GM12878 (cell line): ENCODE results near the gene PRR22. TPM values are rescaled to one million over a fixed set of nuclear protein-coding genes. Genes with fewer than 3 reads are reported as not detected.

ENCODE experiments used
- ATAC-seq: fragments of 200-7000 bp; cut with Tn5 transposase; 3 replicates; pipeline ENCODE4 v1.9.1; 2020; ENCODE audit warnings: mild to moderate bottlenecking, moderate library complexity
- BruUV-seq: library from RNA; stranded (reverse); fragments of 400-500 nt; replicated peaks from 2 replicates; lab custom pipeline; 2021; lab: Mats Ljungman, UMichigan
- CTCF ChIA-PET: fragments of 300-600 bp; sonication (Branson Sonifier 250); formaldehyde crosslinking; extraction: SDS; loops from one replicate; lab custom pipeline; 2021; ENCODE audit warnings: inconsistent platforms; lab: Yijun Ruan, JAX
- POLR2A ChIA-PET: fragments of 350-600 bp; formaldehyde crosslinking; extraction: SDS; loops from one replicate; lab custom pipeline; 2021; ENCODE audit warnings: inconsistent platforms; lab: Charles Lee
- RAD21 ChIA-PET: fragments of 300-600 bp; sonication (Branson Sonifier 250); formaldehyde crosslinking; loops from one replicate; lab custom pipeline; 2023; ENCODE audit warnings: antibody characterized with exemption; ENCODE audit not compliant: unreplicated experiment; lab: Charles Lee
- SMC1A ChIA-PET: fragments of 300-600 bp; sonication (Branson Sonifier 250); formaldehyde crosslinking; loops from one replicate; lab custom pipeline; 2023; ENCODE audit not compliant: unreplicated experiment, uncharacterized antibody; lab: Charles Lee
- DNase-seq: peaks from one replicate; pipeline ENCODE4 v3.0.0-alpha.2; 2011; ENCODE audit warnings: low read depth, low spot score
- FAIRE-seq: peaks from 3 replicates; lab custom pipeline; 2011; peaks lifted over from hg19 to GRCh38; lab: Jason Lieb, UNC
- H2AFZ ChIP-seq: 2 replicates; pipeline ENCODE4 v1.6.0; 2011; ENCODE audit warnings: low read depth, low read length, control low read depth; ENCODE audit not compliant: control insufficient read depth
- H3K27ac ChIP-seq: 2 replicates; pipeline ENCODE4 v1.5.1; 2011; ENCODE audit warnings: control low read depth; ENCODE audit not compliant: control insufficient read depth, insufficient read depth
- H3K27me3 ChIP-seq, 2 experiments: replicated peaks in 1 of 2; 2 replicates each; pipeline versions ENCODE4 v1.6.0 to v1.6.1; 2011; ENCODE audit warnings: low read length in 1 of 2; ENCODE audit not compliant: control insufficient read depth in 2 of 2, insufficient read depth in 2 of 2
- H3K36me3 ChIP-seq, 2 experiments: 2 replicates each; pipeline ENCODE4 v1.5.1; 2011; ENCODE audit warnings: low read length in 1 of 2; ENCODE audit not compliant: control insufficient read depth in 2 of 2, insufficient read depth in 2 of 2
- H3K4me1 ChIP-seq: 2 replicates; pipeline ENCODE4 v1.6.1; 2011; ENCODE audit warnings: mild to moderate bottlenecking, low read length, moderate library complexity, mixed read lengths; ENCODE audit not compliant: control insufficient read depth, insufficient read depth
- H3K4me2 ChIP-seq: 2 replicates; pipeline ENCODE4 v1.6.0; 2011; ENCODE audit warnings: control low read depth; ENCODE audit not compliant: control insufficient read depth, insufficient read depth
- H3K4me3 ChIP-seq: fragments of 200-600 bp; sonication (generic); 2 replicates; pipeline ENCODE4 v1.5.1; 2016
- H3K79me2 ChIP-seq: 2 replicates; pipeline ENCODE4 v1.6.0; 2011; ENCODE audit warnings: low read length; ENCODE audit not compliant: control insufficient read depth, insufficient read depth
- H3K9ac ChIP-seq: 2 replicates; pipeline ENCODE4 v1.8.0; 2011; ENCODE audit warnings: low read length, control low read depth, mixed read lengths; ENCODE audit not compliant: control insufficient read depth, insufficient read depth
- H3K9me3 ChIP-seq: replicated peaks from 3 replicates; pipeline ENCODE4 v1.5.1; 2011; ENCODE audit warnings: mild to moderate bottlenecking, low read length; ENCODE audit not compliant: control insufficient read depth, insufficient read depth
- H4K20me1 ChIP-seq: 2 replicates; pipeline ENCODE4 v1.6.0; 2011; ENCODE audit not compliant: control insufficient read depth, insufficient read depth
- BACH1 ChIP-seq: fragments of 450-650 bp; IDR thresholded peaks from 2 replicates; pipeline ENCODE4 v1.6.1; 2017; ENCODE audit warnings: mild to moderate bottlenecking, borderline replicate concordance
- CBFB ChIP-seq: IDR thresholded peaks from 2 replicates; pipeline ENCODE4 v1.6.1; 2016; ENCODE audit warnings: antibody characterized with exemption, low read depth
- CREM ChIP-seq: IDR thresholded peaks from 2 replicates; pipeline ENCODE4 v1.6.1; 2014; ENCODE audit warnings: antibody characterized with exemption, low read depth
- EZH2 ChIP-seq: IDR thresholded peaks from 2 replicates; pipeline ENCODE4 v1.6.1; 2012; ENCODE audit warnings: low read depth, mild to moderate bottlenecking, control low read depth, inconsistent platforms, low read length, borderline replicate concordance; ENCODE audit not compliant: control insufficient read depth
- MYB ChIP-seq: fragments of 150-350 bp; IDR thresholded peaks from 2 replicates; pipeline ENCODE4 v1.6.1; 2014; ENCODE audit warnings: mild to moderate bottlenecking, low read depth, low read length, borderline replicate concordance
- SREBF2 ChIP-seq: IDR thresholded peaks from 2 replicates; pipeline ENCODE4 v1.6.1; 2012; ENCODE audit warnings: mild to moderate bottlenecking, low read length
- ZNF207 ChIP-seq: fragments of 450-650 bp; IDR thresholded peaks from 2 replicates; pipeline ENCODE4 v1.6.1; 2014; ENCODE audit warnings: antibody characterized with exemption, mild to moderate bottlenecking, borderline replicate concordance
- ZZZ3 ChIP-seq: IDR thresholded peaks from 2 replicates; pipeline ENCODE4 v1.6.1; 2011; ENCODE audit warnings: low read depth; ENCODE audit not compliant: control insufficient read depth, insufficient read length
- WGBS: methylation state at CpG from one replicate; pipeline ENCODE4 v1.1.6; 2016; ENCODE audit warnings: low lambda C conversion rate; ENCODE audit not compliant: insufficient replicate concordance, insufficient coverage; ENCODE audit errors: missing lambda C conversion rate; 5-methylcytosine and 5-hydroxymethylcytosine counted together
- in situ Hi-C: fragments of 300-500 bp; cut with MboI; formaldehyde crosslinking; loops from 9 replicates; pipeline ENCODE4 v1.14.3; 2018; ENCODE audit warnings: mixed read lengths
- intact Hi-C: fragments of 100-400 bp; cut with micrococcal nuclease; formaldehyde crosslinking; loops from one replicate; pipeline ENCODE4 v1.14.2; 2022; ENCODE audit not compliant: unreplicated experiment
- polyA plus RNA-seq, 11 experiments: library from polyadenylated mRNA; depleted of rRNA in 4 of 11; unstranded in 6 of 11; stranded (reverse) in 5 of 11; fragments of >200 nt; fragmentation: Nextera tagmentation in 4 of 11; fragmentation: Illumina TruSeq in 1 of 11; extraction: Ambion mirVana in 4 of 11; extraction: Trizol in 1 of 11; gene quantifications; 1 replicate in 1 of 11; 2 replicates in 10 of 11; pipeline versions ENCODE4 v1.2.1 to v1.2.3, GENCODE V29; 2011 to 2016; ENCODE audit warnings: inconsistent platforms in 2 of 11, missing spikeins in 2 of 11, low read depth in 1 of 11
- total RNA-seq, 4 experiments: library from RNA; depleted of rRNA in 3 of 4; stranded (reverse); fragments of >200 nt in 3 of 4; fragmentation: Illumina TruSeq in 1 of 4; extraction: Trizol in 1 of 4; gene quantifications; 2 replicates each; pipeline versions ENCODE4 v1.2.1 to v1.2.3, GENCODE V29; 2013 to 2021

Gene PRR22
- total and polyA plus RNA-seq, 10 of the 15 experiments (the other 5 are each of a cell fraction or from before 2014, with no cell fraction given) = 0.31 to 4.4 (median 1.3) TPM; not detected in 2

GRCh38 chr19:5832061-5832460, 47.5 kb upstream of the PRR22 start:
- ChIA-PET SMC1A (no interaction called here), POLR2A (interaction anchor here (0.6 kb wide), 2 partner anchors 92 to 1425 kb away, joined by 3 to 4 read pairs; no protein-coding TSS in a partner anchor), RAD21 (no interaction called here), CTCF (interaction anchor here (0.7 kb wide), 1 partner anchor 28 kb away, joined by 3 read pairs; no protein-coding TSS in a partner anchor)
- no peaks in the 10 kb centered on the region for H4K20me1 ChIP-seq
- no peak for TF ChIP-seq CREM
- TF ChIP-seq MYB = no peak
- TF ChIP-seq ZZZ3 = no peak
- no peak for TF ChIP-seq SREBF2
- in situ Hi-C loops = no loop called here
- H3K4me1 ChIP-seq = peaks cover 18% of the 10 kb centered on the region
- H3K4me2 ChIP-seq = no peak overlapping the region
- no peaks in the 10 kb centered on the region for H3K9me3 ChIP-seq
- DNase-seq = no peak
- no peak overlapping the region for H3K4me3 ChIP-seq
- no peaks in the 10 kb centered on the region for H3K79me2 ChIP-seq
- no peaks in the 10 kb centered on the region for H3K36me3 ChIP-seq
- H2AFZ ChIP-seq = no peak overlapping the region
- H3K27ac ChIP-seq = no peak overlapping the region
- 80% methylated on average over 21 of the region's 22 CpGs for WGBS
- intact Hi-C loops = no loop called here
- no peak for ATAC-seq
- no peak overlapping the region for H3K9ac ChIP-seq
- H3K27me3 ChIP-seq = peaks cover 0 to 4% of the 10 kb centered on the region in 2 experiments; a peak in 2 of 4 replicates
- FAIRE-seq = no peak
- BruUV-seq = no TSS peak

GRCh38 chr19:5831159-5831558, 46.6 kb upstream of the PRR22 start:
- in situ Hi-C loops = no loop called here
- ChIA-PET CTCF (no interaction called here), RAD21 (no interaction called here), POLR2A (interaction anchor here (0.6 kb wide), 1 partner anchor 1424 kb away, joined by 4 read pairs; no protein-coding TSS in a partner anchor), SMC1A (no interaction called here)
- Histone ChIP-seq H3K9me3 (no peaks in the 10 kb centered on the region), H3K4me2 (no peak overlapping the region), H4K20me1 (no peaks in the 10 kb centered on the region), H3K36me3 (no peaks in the 10 kb centered on the region), H3K27ac (no peak overlapping the region), H3K4me1 (peaks cover 24% of the 10 kb centered on the region), H3K4me3 (no peak overlapping the region), H3K9ac (no peak overlapping the region), H3K27me3 (peaks cover 0 to 4% of the 10 kb centered on the region in 2 experiments; a peak in 2 of 4 replicates), H2AFZ (no peak overlapping the region), H3K79me2 (no peaks in the 10 kb centered on the region)
- FAIRE-seq = no peak
- intact Hi-C loops = no loop called here
- 78% methylated on average over 9 of the region's 9 CpGs for WGBS
- ATAC-seq = no peak
- no peak for DNase-seq
- no peak for TF ChIP-seq EZH2
- TF ChIP-seq BACH1 = no peak
- TF ChIP-seq ZNF207 = no peak
- TF ChIP-seq CBFB = no peak
- no TSS peak for BruUV-seq
